ENCODE data around the gene CDH15.

CDH15 gene

GRCh38 chr16:89190150-89190958 is 18.8 kb downstream of the CDH15 start:
- no peak for DNase-seq

GRCh38 chr16:89191033-89191900 is 19.7 kb downstream of the CDH15 start:
- DNase-seq = no peak

- DNase-seq = no peak
These were observed 20.3 kb downstream of the CDH15 start for GRCh38 chr16:89191901-89192185.

GRCh38 chr16:89192186-89192955 is 20.8 kb downstream of the CDH15 start:
- DNase-seq = peak; percentile 69

GRCh38 chr16:89192956-89193575 is 21.5 kb downstream of the CDH15 start:
- DNase-seq = peak; percentile 32

GRCh38 chr16:89193576-89194293 is 22.2 kb downstream of the CDH15 start:
- no peak for DNase-seq

- no peak for DNase-seq
These were observed 23.1 kb downstream of the CDH15 start for GRCh38 chr16:89194340-89195311.

GRCh38 chr16:89195521-89196171 is 24.1 kb downstream of the CDH15 start:
- DNase-seq = no peak

GRCh38 chr16:89197033-89197632 is 25.6 kb downstream of the CDH15 start:
- DNase-seq = no peak

GRCh38 chr16:89197633-89198416 is 26.3 kb downstream of the CDH15 start:
- DNase-seq = no peak

- no peak for DNase-seq
These were observed 27.1 kb downstream of the CDH15 start for GRCh38 chr16:89198417-89199240.

GRCh38 chr16:89199241-89200123 is 27.9 kb downstream of the CDH15 start:
- no peak for DNase-seq

GRCh38 chr16:89200124-89200849 is 28.7 kb downstream of the CDH15 start, which contains the start of gene SLC22A31:
Gene SLC22A31 (minus strand): TSS chr16:89200537. CDS start chr16:89200501, 36 bp downstream.
- DNase-seq = no peak

GRCh38 chr16:89200850-89201411 is 29.4 kb downstream of the CDH15 start:
- DNase-seq = no peak

GRCh38 chr16:89201439-89202377 is 30.2 kb downstream of the CDH15 start:
- no peak for DNase-seq
